Lower leg skin (tissue), 3 donors: ENCODE results near the gene PCGF5.

Experiments
- CTCF ChIP-seq, 3 donors: fragments of 450-650 bp; IDR thresholded peaks; one replicate each; pipeline ENCODE4 v1.5.1; 2016; ENCODE audit warnings: antibody characterized with exemption in 3 of 3, mild to moderate bottlenecking in 3 of 3, moderate library complexity in 2 of 3
- POLR2A ChIP-seq, 2 donors: fragments of 450-650 bp; IDR thresholded peaks; one replicate each; pipeline ENCODE4 v1.6.1; 2016 to 2017; ENCODE audit warnings: antibody characterized with exemption in 2 of 2, mild to moderate bottlenecking in 1 of 2, moderate library complexity in 1 of 2

- TF ChIP-seq CTCF (IDR thresholded peaks at IDR 0.05) (no peak), POLR2A (IDR thresholded peaks at IDR 0.05) (no peak)
Observed at GRCh38 chr10:91220954-91221675, 652 bp downstream of the PCGF5 start.
